Medulla oblongata (tissue), 1 donor: ENCODE results near the gene GOLGA2.

Source experiments
- DNase-seq: peaks from one replicate; pipeline ENCODE4 v3.0.0-alpha.2; 2015; ENCODE audit errors: extremely low spot score

The GOLGA2 gene

DNA sequence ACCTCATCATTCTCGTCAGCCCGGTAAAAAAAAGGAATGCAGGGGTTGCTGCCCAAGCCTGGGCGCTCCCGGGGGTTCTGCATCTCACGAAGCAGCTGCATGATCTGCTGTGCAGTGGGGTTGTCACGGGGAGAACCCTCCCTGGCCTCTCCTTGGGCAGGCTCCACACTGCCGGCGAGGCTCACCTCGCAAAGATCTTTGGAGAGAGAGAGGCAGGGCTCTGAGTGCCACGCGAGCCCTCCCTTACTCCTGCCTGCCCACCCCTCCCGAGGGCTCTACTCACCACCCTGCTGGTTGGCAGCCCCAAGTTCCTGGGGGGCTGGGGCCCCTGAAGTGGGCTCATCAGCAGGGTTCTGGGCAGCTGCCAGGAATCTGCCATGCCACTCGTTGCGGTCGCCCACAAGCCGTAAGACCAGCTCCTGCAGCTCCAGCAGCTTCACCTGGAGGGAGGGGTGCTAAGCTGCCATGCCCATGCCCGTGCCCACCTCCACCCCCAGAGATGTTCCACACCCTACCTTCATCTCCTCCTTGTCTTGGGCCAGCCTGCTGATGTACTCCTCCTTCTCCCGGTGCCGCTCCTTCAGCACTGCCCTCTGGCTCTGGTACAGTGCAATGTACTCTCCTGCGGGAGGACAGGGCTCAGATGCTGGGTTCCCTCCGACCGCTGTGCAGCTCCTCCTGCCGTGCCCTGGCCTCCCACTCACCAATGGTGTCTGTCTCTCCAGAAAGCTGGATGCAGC, 18.6 kb downstream of the GOLGA2 start:
- DNase-seq: no peak

- DNase-seq: peak; percentile 49
Observed at GRCh38 chr9:128254855-128255759, 20.7 kb downstream of the GOLGA2 start.

DNA sequence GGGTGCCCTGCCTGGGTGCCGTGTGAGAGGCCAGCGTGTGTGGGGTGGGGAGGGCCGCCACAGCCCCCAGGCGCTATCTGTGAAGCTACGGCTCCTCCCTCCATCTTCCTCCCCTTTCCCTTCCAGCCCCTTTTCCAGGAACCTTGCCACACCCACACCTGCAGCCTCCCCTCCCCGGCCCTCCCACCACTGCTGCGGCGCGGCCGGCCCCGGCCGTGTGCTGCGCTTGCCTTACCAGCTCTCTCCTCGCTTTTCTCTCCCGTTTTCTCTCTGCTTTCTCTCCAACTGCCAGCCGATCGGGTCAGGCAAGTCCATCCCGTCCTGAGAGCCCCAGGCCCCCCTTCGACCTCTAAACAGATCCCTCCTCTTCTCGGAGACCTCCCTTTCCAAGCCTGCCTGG, 21.4 kb downstream of the GOLGA2 start:
- DNase-seq: no peak

DNA sequence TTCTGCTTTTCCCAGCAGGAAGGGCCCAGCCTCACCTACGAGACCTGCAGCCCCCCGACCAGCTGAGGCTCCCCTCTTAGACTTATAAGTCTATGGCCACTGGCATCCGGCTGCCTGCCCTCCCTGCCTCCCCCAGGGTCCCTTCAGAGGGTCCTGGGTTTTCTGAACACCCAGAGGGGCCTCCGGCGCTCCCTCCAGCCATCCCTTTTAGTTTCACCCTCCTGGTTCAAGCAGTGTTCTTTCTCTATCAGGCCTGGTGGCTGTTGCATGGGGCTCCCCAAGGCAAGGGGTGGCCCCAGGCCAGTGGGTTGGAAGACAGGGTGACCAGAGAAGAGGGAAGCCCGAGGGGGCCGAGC, 21.8 kb downstream of the GOLGA2 start:
- DNase-seq: no peak

- DNase-seq: no peak
Observed at GRCh38 chr9:128253140-128253990, 22.4 kb downstream of the GOLGA2 start.

GRCh38 chr9:128252317-128253139, 23.3 kb downstream of the GOLGA2 start:
- DNase-seq: no peak

DNA sequence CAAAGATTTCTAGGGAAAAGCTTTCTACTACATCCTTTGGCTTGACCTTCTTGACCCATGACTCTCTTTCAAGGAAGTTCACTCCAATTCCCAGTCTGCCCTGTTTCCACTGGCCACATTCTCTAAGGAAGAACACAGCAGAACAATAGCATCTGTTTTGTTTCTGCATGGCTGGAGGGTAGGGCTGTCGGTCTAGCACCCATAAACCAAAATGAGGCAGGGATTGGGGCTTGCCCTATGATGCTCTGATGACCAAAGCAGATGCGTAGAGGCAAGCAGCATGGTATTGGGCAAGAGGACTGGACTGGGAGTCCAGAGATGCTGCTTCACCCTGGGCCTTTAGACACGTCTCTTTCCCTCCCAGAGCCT, 24.1 kb downstream of the GOLGA2 start:
- no peak for DNase-seq

- no peak for DNase-seq
Observed at GRCh38 chr9:128250839-128251731, 24.7 kb downstream of the GOLGA2 start.

DNA sequence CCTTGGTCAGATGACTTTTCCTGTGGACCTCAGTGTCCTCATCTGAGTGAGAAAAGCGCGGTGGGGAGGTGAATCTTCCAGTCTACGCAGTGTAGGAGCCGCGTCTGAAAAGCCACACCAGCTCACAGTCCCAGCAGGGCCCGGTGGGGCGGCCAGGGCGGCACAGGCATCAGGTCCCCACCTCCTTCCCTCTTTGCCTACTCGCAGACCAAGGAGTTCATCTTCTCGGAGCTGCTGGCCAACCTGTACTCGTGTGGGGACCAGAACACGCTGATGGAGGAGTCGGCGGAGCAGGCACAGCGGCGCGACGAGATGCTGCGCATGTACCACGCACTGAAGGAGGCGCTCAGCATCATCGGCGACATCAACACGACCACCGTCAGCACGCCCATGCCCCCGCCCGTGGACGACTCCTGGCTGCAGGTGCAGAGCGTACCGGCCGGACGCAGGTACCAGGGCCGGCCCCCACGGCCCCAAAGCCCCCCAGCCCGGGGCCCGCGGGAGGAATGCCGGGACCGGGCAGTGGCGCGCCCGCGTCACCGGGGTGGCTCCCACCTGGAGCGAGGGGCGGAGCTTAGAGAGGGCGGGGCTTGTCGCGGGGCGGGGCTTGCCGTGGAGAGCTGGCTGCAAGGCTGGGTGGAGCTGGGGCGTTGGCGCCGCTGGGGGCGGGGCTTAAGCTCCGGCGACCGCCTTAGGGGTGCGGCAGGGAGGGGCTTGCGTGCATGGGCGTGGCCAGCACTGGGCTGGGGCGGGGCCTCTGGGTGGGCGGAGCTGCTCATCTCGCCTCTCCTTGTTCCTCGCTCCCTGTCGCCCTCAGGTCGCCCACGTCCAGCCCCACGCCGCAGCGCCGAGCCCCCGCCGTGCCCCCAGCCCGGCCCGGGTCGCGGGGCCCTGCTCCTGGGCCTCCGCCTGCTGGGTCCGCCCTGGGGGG, 25.6 kb downstream of the GOLGA2 start:
- peak; percentile 25 for DNase-seq

GRCh38 chr9:128249558-128249907, 26.3 kb downstream of the GOLGA2 start:
- DNase-seq: no peak

GRCh38 chr9:128247226-128247803, 28.5 kb downstream of the GOLGA2 start:
- no peak for DNase-seq

- no peak for DNase-seq
Observed at GRCh38 chr9:128246471-128246870, 29.3 kb downstream of the GOLGA2 start.

DNA sequence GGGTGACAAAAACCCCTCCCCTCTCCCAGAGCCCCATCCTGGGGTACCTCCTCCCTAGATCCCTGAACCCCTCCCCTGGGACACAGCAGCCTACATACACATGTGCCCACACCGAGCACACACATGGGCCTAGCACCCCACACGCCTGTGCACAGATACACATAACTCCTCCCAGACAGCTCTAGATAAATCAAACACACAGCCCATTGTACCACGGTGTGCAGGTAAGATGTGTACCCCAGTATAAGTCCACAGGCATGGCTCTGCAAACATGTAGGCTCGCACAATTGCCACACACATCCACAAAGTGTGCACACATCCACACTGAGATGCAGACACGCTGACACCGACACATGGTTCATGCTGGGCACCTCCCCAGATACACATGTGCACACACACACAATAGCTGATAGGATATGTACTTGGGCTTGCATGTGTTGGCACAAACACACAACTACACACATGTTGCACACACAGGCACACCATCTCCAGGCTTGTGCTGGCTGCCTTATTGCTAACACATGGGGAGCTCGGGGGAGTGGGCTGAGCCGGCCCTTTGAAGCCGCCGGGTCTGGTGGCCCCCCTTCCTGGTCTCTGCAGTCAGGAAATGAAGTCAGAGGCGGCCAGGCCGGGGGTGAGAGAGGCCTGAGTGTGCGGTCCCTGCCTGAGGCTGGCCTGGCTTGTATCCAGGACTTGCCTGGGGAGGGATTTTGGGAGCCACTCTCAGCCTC, 30.2 kb downstream of the GOLGA2 start:
- DNase-seq: no peak

DNA sequence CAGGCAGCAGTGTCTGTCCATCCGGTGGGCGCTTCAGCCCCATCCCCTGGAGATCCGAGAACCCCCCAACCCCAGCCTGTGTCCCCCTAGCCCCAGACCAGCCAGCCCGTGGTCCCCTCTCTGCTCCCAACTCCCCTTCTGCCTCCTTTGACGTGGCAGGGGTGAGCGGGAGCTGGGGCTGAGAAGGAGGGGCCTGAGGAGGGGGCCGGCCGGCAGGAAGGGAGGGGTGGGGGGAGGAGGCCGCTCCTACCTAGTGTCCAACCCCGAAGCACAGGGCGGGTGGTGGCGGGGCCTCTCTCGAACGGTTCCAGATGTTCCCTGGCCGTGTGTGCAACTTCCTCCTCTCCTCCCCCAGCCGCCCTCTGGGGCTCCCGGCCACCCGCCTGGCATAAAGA, 31.0 kb downstream of the GOLGA2 start:
- DNase-seq: peak; percentile 12

- no peak for DNase-seq
Observed at GRCh38 chr9:128244091-128244836, 31.5 kb downstream of the GOLGA2 start.

DNA sequence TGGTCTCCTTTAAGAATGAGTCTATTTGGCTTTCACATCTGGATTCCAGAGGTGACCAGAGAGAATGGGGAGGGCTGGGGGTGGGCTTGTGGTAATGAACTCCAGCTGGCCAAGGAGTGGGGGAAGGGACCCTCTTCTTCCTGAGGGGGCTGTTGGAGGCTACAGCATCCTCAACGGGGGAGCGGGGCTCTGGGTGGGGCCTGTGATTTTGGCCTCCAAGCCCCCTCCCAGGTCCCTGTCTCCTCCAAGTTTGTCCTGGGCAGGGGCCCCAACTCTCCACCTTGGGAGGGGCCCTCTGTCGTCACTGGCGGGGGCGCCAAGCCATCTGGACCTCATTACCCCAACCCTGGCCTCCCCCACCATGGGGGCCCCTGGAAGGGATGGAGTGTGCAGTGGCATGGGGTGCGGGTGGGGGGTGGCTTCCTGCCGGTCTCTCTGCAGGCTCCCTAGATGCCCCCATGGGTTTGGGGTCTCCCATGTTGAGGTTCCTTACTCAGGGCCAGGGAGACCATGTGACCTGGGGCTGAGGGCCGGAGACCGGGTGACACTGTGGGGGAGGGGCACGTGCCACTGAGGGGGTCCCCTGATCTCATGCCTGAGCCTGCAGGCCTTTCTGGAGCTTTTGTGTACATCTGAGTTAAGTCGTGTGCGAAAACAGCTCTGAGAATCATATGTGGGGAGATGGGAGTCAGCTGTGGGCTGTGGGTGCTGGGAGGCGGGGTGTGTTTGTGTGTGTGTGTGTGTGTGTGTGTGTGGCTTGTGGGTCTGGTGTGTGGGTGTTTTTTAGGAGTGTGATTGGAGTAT, 32.4 kb downstream of the GOLGA2 start:
- DNase-seq: no peak

DNA sequence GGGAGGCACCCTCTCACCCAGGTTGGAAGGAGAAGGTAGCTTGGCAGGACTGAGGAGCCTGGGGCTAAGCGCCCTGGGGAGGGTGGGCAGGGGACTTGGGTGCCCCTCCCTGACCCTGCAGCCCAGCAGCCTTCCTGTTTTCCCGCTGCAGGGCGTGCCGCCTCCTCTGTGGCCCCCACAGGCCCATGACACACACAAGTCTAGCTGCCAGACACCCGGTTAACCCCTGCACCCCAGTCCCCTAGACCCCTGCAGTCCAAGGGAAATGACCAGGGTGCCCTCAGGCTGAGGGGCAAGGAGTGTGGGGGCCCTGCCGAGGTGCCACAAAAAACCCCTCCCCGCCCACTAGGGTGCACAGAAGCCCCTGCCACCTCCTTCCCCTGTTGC, 33.0 kb downstream of the GOLGA2 start:
- DNase-seq: no peak
